Hindlimb muscle (tissue), 1 donor: ENCODE measurements around the gene GMEB1. TPM values are rescaled to one million over a fixed set of nuclear protein-coding genes. Genes with fewer than 3 reads are reported as not detected.
"Not testable (repeated sequence)": the region's sequence is repeated elsewhere in the genome, so short reads cannot be mapped to it uniquely, and the experiment has no call there.

Source experiments
- DNase-seq: peaks from one replicate; pipeline ENCODE4 v3.0.0-alpha.2; 2013
- polyA plus RNA-seq: library from polyadenylated mRNA; unstranded; fragments of 120-200 nt; gene quantifications from one replicate; pipeline ENCODE4 v1.2.1, GENCODE V29; 2013; ENCODE audit not compliant: insufficient read length

GMEB1 gene
- polyA plus RNA-seq, 1 donor = 9.7 TPM

GRCh38 chr1:28750771-28751294 lies 82.2 kb downstream of the GMEB1 start:
- not testable (repeated sequence) for DNase-seq

GRCh38 chr1:28751315-28752060 lies 82.9 kb downstream of the GMEB1 start:
- no peak for DNase-seq

- DNase-seq = no peak
Measured at GRCh38 chr1:28755701-28756100, 87.1 kb downstream of the GMEB1 start.

- no peak for DNase-seq
Measured at GRCh38 chr1:28756846-28757245, 88.3 kb downstream of the GMEB1 start.

- no peak for DNase-seq
Measured at GRCh38 chr1:28758420-28758819, 89.8 kb downstream of the GMEB1 start.

- no peak for DNase-seq
Measured at GRCh38 chr1:28759257-28759656, 90.7 kb downstream of the GMEB1 start.

- no peak for DNase-seq
Measured at GRCh38 chr1:28761189-28761588, 92.6 kb downstream of the GMEB1 start.

GRCh38 chr1:28766532-28767183 lies 98.1 kb downstream of the GMEB1 start:
- no peak for DNase-seq

Other genes with a start within 250 kb of the GMEB1 start
- gene RCC1, start 162.7 kb upstream of the GMEB1 start, polyA plus RNA-seq = 33.3 TPM
- gene TRNAU1AP, start 115.7 kb upstream of the GMEB1 start, polyA plus RNA-seq = 20.9 TPM
- gene RAB42, start 76.5 kb upstream of the GMEB1 start, polyA plus RNA-seq = 7.0 TPM
- gene TAF12, start 25.7 kb upstream of the GMEB1 start, polyA plus RNA-seq = 28.6 TPM
- gene RNU11, start 20.2 kb upstream of the GMEB1 start, polyA plus RNA-seq = not detected
- gene YTHDF2, start 68.2 kb downstream of the GMEB1 start, polyA plus RNA-seq = 49.4 TPM
- 0.74 TPM for gene OPRD1, start 143.4 kb downstream of the GMEB1 start, polyA plus RNA-seq
- 7.6 TPM for gene EPB41, start 245.8 kb downstream of the GMEB1 start, polyA plus RNA-seq